Uterus (tissue), 4 donors: ENCODE data around the gene CEBPG. TPM values are rescaled to one million over a fixed set of nuclear protein-coding genes. Genes with fewer than 3 reads are reported as not detected.

ENCODE experiments used
- DNase-seq, 2 donors: peaks; one replicate each; pipeline ENCODE4 v3.0.0-alpha.2; 2019 to 2020
- H3K27ac ChIP-seq, 2 donors: fragments of 200-600 bp; sonication (generic); 1 replicate in 1 of 2; 2 replicates in 1 of 2; pipeline ENCODE4 v1.5.1; 2016 to 2018
- H3K27me3 ChIP-seq, 2 donors: fragments of 200-600 bp; sonication (generic); one replicate each; pipeline ENCODE4 v1.5.1; 2018 to 2019; ENCODE audit warnings: control low read depth in 1 of 2
- H3K36me3 ChIP-seq, 2 donors: fragments of 200-600 bp; sonication (generic); one replicate each; pipeline ENCODE4 v1.5.1; 2019; ENCODE audit warnings: control low read depth in 1 of 2
- H3K4me1 ChIP-seq, 2 donors: fragments of 200-600 bp; sonication (generic); one replicate each; pipeline ENCODE4 v1.5.1; 2018 to 2019; ENCODE audit warnings: control low read depth in 1 of 2
- H3K4me3 ChIP-seq, 2 donors: fragments of 200-600 bp; sonication (generic); 1 replicate in 1 of 2; 2 replicates in 1 of 2; pipeline ENCODE4 v1.5.1; 2018 to 2019; ENCODE audit warnings: mild to moderate bottlenecking in 1 of 2
- H3K9me3 ChIP-seq, 2 donors: fragments of 200-600 bp; sonication (generic); one replicate each; pipeline ENCODE4 v1.5.1; 2019; ENCODE audit warnings: control low read depth in 1 of 2
- CTCF ChIP-seq, 4 experiments: fragments of 200-600 bp in 2 of 4; fragments of 450-650 bp in 2 of 4; sonication (generic) in 2 of 4; IDR thresholded peaks; one replicate each; pipeline ENCODE4 v1.5.1; 2016 to 2019; ENCODE audit warnings: antibody characterized with exemption in 4 of 4, mild to moderate bottlenecking in 2 of 4, moderate library complexity in 1 of 4
- POLR2A ChIP-seq, 2 donors: fragments of 450-650 bp; IDR thresholded peaks; one replicate each; pipeline ENCODE4 v1.6.1; 2016; ENCODE audit warnings: antibody characterized with exemption in 2 of 2, mild to moderate bottlenecking in 1 of 2, moderate library complexity in 1 of 2
- intact Hi-C: fragments of 100-400 bp; cut with DNase I; formaldehyde crosslinking; loops from one replicate; pipeline ENCODE4 v1.15.1; 2023; ENCODE audit warnings: low total_unique reads
- total RNA-seq, 4 donors: library from RNA; depleted of rRNA in 3 of 4; stranded (reverse); fragments of >200 nt in 3 of 4; gene quantifications; one replicate each; pipeline versions ENCODE4 v1.1.0 to v1.2.4, GENCODE V29; 2014 to 2023
- donor health status: DM: yes; HTN: yes; CAD: no.

CEBPG gene
- total RNA-seq, 4 donors from 2014 or later = 10.3 to 33.3 (median 25.5) TPM

- H3K27me3 ChIP-seq = no peaks in the 10 kb centered on the region
- H3K36me3 ChIP-seq = no peaks in the 10 kb centered on the region
- intact Hi-C loops = no loop called here
- no peak overlapping the region for H3K27ac ChIP-seq
- TF ChIP-seq POLR2A (IDR thresholded peaks at IDR 0.05) = no peak
- no peak for TF ChIP-seq CTCF (IDR thresholded peaks at IDR 0.05)
- no peak for DNase-seq
- no peaks in the 10 kb centered on the region for H3K9me3 ChIP-seq
- H3K4me1 ChIP-seq = no peaks in the 10 kb centered on the region
- H3K4me3 ChIP-seq = no peak overlapping the region
Measured at GRCh38 chr19:33332248-33332647, 41.3 kb upstream of the CEBPG start.

- Histone ChIP-seq H3K36me3 (no peaks in the 10 kb centered on the region), H3K27ac (no peak overlapping the region), H3K27me3 (no peaks in the 10 kb centered on the region), H3K9me3 (no peaks in the 10 kb centered on the region), H3K4me1 (no peaks in the 10 kb centered on the region), H3K4me3 (no peak overlapping the region)
- DNase-seq = no peak
- TF ChIP-seq CTCF (IDR thresholded peaks at IDR 0.05) (no peak), POLR2A (IDR thresholded peaks at IDR 0.05) (no peak)
- intact Hi-C loops = no loop called here
Measured at GRCh38 chr19:33333151-33333550, 40.4 kb upstream of the CEBPG start.

GRCh38 chr19:33333642-33334041 lies 39.9 kb upstream of the CEBPG start:
- Histone ChIP-seq H3K4me3 (no peak overlapping the region), H3K4me1 (no peaks in the 10 kb centered on the region), H3K27ac (no peak overlapping the region), H3K27me3 (no peaks in the 10 kb centered on the region), H3K36me3 (no peaks in the 10 kb centered on the region), H3K9me3 (no peaks in the 10 kb centered on the region)
- DNase-seq = no peak
- TF ChIP-seq CTCF (IDR thresholded peaks at IDR 0.05) = no peak
- TF ChIP-seq POLR2A (IDR thresholded peaks at IDR 0.05) = no peak
- intact Hi-C loops = no loop called here

- H3K9me3 ChIP-seq = no peaks in the 10 kb centered on the region
- no peak for TF ChIP-seq CTCF (IDR thresholded peaks at IDR 0.05)
- no peak for TF ChIP-seq POLR2A (IDR thresholded peaks at IDR 0.05)
Measured at GRCh38 chr19:33334271-33334670, 39.2 kb upstream of the CEBPG start.

GRCh38 chr19:33335446-33335845 lies 38.1 kb upstream of the CEBPG start:
- no peak for DNase-seq
- no peaks in the 10 kb centered on the region for H3K36me3 ChIP-seq
- no peaks in the 10 kb centered on the region for H3K4me1 ChIP-seq
- H3K9me3 ChIP-seq = no peaks in the 10 kb centered on the region
- no peak overlapping the region for H3K27ac ChIP-seq
- intact Hi-C loops = no loop called here
- H3K4me3 ChIP-seq = no peak overlapping the region
- no peaks in the 10 kb centered on the region for H3K27me3 ChIP-seq
- TF ChIP-seq CTCF (IDR thresholded peaks at IDR 0.05) = no peak
- TF ChIP-seq POLR2A (IDR thresholded peaks at IDR 0.05) = no peak

More at GRCh38 chr19:33334271-33334670, 39.2 kb upstream of the CEBPG start:
- no peak for DNase-seq
- H3K27me3 ChIP-seq = no peaks in the 10 kb centered on the region
- no peaks in the 10 kb centered on the region for H3K4me1 ChIP-seq
- intact Hi-C loops = no loop called here
- no peak overlapping the region for H3K4me3 ChIP-seq
- H3K36me3 ChIP-seq = no peaks in the 10 kb centered on the region
- H3K27ac ChIP-seq = no peak overlapping the region
